A549 (cell line): Measurements from ENCODE around the gene IMPG2. TPM values are rescaled to one million over a fixed set of nuclear protein-coding genes. Genes with fewer than 3 reads are reported as not detected.

Source experiments
- ATAC-seq, 2 experiments: fragments of 200-7000 bp in 1 of 2; fragments of >200 bp in 1 of 2; cut with Nextera tagmentation in 1 of 2; cut with Tn5 transposase in 1 of 2; 3 replicates each; pipeline versions ENCODE4 v1.8.0 to v1.9.1; 2018 to 2020; ENCODE audit warnings: mild to moderate bottlenecking in 1 of 2, moderate library complexity in 1 of 2
- CTCF ChIA-PET: fragments of 300-600 bp; sonication (Branson Sonifier 250); formaldehyde crosslinking; extraction: SDS; loops from one replicate; lab custom pipeline; 2021; ENCODE audit warnings: antibody characterized with exemption, inconsistent platforms; lab: Yijun Ruan, JAX
- POLR2A ChIA-PET: fragments of 350-600 bp; formaldehyde crosslinking; extraction: SDS; loops from one replicate; lab custom pipeline; 2021; ENCODE audit warnings: antibody characterized with exemption, inconsistent platforms; lab: Yijun Ruan, JAX
- DNase-seq, 2 experiments: peaks; one replicate each; pipeline versions ENCODE4 v3.0.0 to v3.0.0-alpha.2; 2011 to 2016; ENCODE audit warnings: low read depth in 1 of 2, low spot score in 1 of 2
- FAIRE-seq: peaks from 2 replicates; lab custom pipeline; 2011; peaks lifted over from hg19 to GRCh38; lab: Jason Lieb, UNC
- H3K27ac ChIP-seq, 2 experiments: fragments of >200 bp; sonication (Bioruptor Twin); formaldehyde crosslinking; 3 replicates each; pipeline ENCODE4 v1.5.1; 2016 to 2017
- H3K4me1 ChIP-seq: fragments of >200 bp; sonication (Bioruptor Twin); formaldehyde crosslinking; 3 replicates; pipeline ENCODE4 v1.6.1; 2016
- H3K4me2 ChIP-seq: fragments of >200 bp; sonication (Bioruptor Twin); formaldehyde crosslinking; 3 replicates; pipeline ENCODE4 v1.6.1; 2016
- H3K4me3 ChIP-seq: fragments of >200 bp; sonication (Bioruptor Twin); formaldehyde crosslinking; 3 replicates; pipeline ENCODE4 v1.5.1; 2016
- H3K9me3 ChIP-seq: fragments of >200 bp; sonication (Bioruptor Twin); formaldehyde crosslinking; 3 replicates; pipeline ENCODE4 v1.6.1; 2016
- CBX2 ChIP-seq: fragments of 200-600 bp; sonication (generic); IDR thresholded peaks from 2 replicates; pipeline ENCODE4 v1.6.1; 2016; ENCODE audit warnings: low read depth, mild to moderate bottlenecking, borderline replicate concordance
- CHD2 ChIP-seq: fragments of 150-350 bp; IDR thresholded peaks from 2 replicates; pipeline ENCODE4 v1.6.1; 2014; ENCODE audit warnings: low read length; ENCODE audit not compliant: partially characterized antibody
- CHD4 ChIP-seq: fragments of 200-600 bp; sonication (generic); IDR thresholded peaks from 2 replicates; pipeline ENCODE4 v1.6.1; 2016; ENCODE audit warnings: antibody characterized with exemption, mild to moderate bottlenecking, borderline replicate concordance
- CTCF ChIP-seq: fragments of >200 bp; sonication (Bioruptor Twin); formaldehyde crosslinking; IDR thresholded peaks from 3 replicates; pipeline ENCODE4 v1.5.1; 2016
- EHF ChIP-seq: fragments of 250-450 bp; sonication (Bioruptor Pico); IDR thresholded peaks from 2 replicates; pipeline ENCODE4 v1.5.0; 2020; ENCODE audit warnings: mild to moderate bottlenecking
- FOSL2 ChIP-seq, 2 experiments: fragments of 450-650 bp in 1 of 2; fragments of >200 bp in 1 of 2; sonication (Bioruptor Twin) in 1 of 2; formaldehyde crosslinking; IDR thresholded peaks; 2 replicates each; pipeline versions ENCODE4 v1.5.0 to v1.6.1; 2016 to 2020; ENCODE audit warnings: mild to moderate bottlenecking in 1 of 2, moderate library complexity in 1 of 2
- GATA3 ChIP-seq: IDR thresholded peaks from 2 replicates; pipeline ENCODE4 v1.6.1; 2012; ENCODE audit warnings: borderline replicate concordance
- HOXB13 ChIP-seq: fragments of 250-450 bp; sonication (Bioruptor Pico); IDR thresholded peaks from 2 replicates; pipeline ENCODE4 v1.5.0; 2020; ENCODE audit warnings: low read depth, mild to moderate bottlenecking, moderate library complexity
- JUN ChIP-seq, 2 experiments: fragments of >200 bp; sonication (Bioruptor Twin); formaldehyde crosslinking; IDR thresholded peaks; 2 replicates in 1 of 2; 3 replicates in 1 of 2; pipeline ENCODE4 v1.6.1; 2016 to 2017
- JUNB ChIP-seq: fragments of >200 bp; sonication (Bioruptor Twin); formaldehyde crosslinking; IDR thresholded peaks from 2 replicates; pipeline ENCODE4 v1.6.1; 2016
- KDM5A ChIP-seq: fragments of 200-600 bp; sonication (generic); IDR thresholded peaks from 2 replicates; pipeline ENCODE4 v1.6.1; 2016; ENCODE audit warnings: antibody characterized with exemption, mild to moderate bottlenecking
- MAZ ChIP-seq: fragments of 150-350 bp; IDR thresholded peaks from 2 replicates; pipeline ENCODE4 v1.6.1; 2014; ENCODE audit warnings: antibody characterized with exemption, low read depth, low read length, borderline replicate concordance
- MYC ChIP-seq: IDR thresholded peaks from 2 replicates; pipeline ENCODE4 v1.6.1; 2012; ENCODE audit warnings: mild to moderate bottlenecking, inconsistent platforms, low read length, improper control_type of control experiment, borderline replicate concordance
- NFE2L2 ChIP-seq: fragments of 150-350 bp; conservative IDR thresholded peaks from 2 replicates; pipeline ENCODE4 v1.6.1; 2014; ENCODE audit warnings: low read length
- NPAS2 ChIP-seq: fragments of 250-450 bp; sonication (Bioruptor Pico); IDR thresholded peaks from 2 replicates; pipeline ENCODE4 v1.8.0; 2022; ENCODE audit warnings: mild to moderate bottlenecking, moderate library complexity, borderline replicate concordance
- POLR2A ChIP-seq: IDR thresholded peaks from 2 replicates; pipeline ENCODE4 v1.6.1; 2012; ENCODE audit warnings: mild to moderate bottlenecking, low read length
- RARB ChIP-seq: fragments of 250-450 bp; sonication (Bioruptor Pico); IDR thresholded peaks from 2 replicates; pipeline ENCODE4 v1.8.0; 2021; ENCODE audit warnings: mild to moderate bottlenecking, moderate library complexity
- RCOR1 ChIP-seq: fragments of 150-350 bp; IDR thresholded peaks from 2 replicates; pipeline ENCODE4 v1.6.1; 2014; ENCODE audit warnings: antibody characterized with exemption, low read length, low read depth
- REST ChIP-seq: fragments of 200-600 bp; sonication (generic); IDR thresholded peaks from 2 replicates; pipeline ENCODE4 v1.6.1; 2016; ENCODE audit warnings: antibody characterized with exemption, mild to moderate bottlenecking, moderate library complexity
- RFX5 ChIP-seq: fragments of 450-650 bp; IDR thresholded peaks from 2 replicates; pipeline ENCODE4 v1.7.1; 2014; ENCODE audit warnings: antibody characterized with exemption, mild to moderate bottlenecking, moderate library complexity
- RNF2 ChIP-seq: fragments of 200-600 bp; sonication (generic); IDR thresholded peaks from 2 replicates; pipeline ENCODE4 v1.6.1; 2016; ENCODE audit warnings: low read depth, mild to moderate bottlenecking, antibody characterized with exemption, moderate library complexity, borderline replicate concordance
- SREBF2 ChIP-seq: fragments of 450-650 bp; IDR thresholded peaks from 2 replicates; pipeline ENCODE4 v1.6.1; 2014; ENCODE audit warnings: mild to moderate bottlenecking, moderate library complexity
- TP53 ChIP-seq: fragments of 250-450 bp; sonication (Bioruptor Pico); IDR thresholded peaks from 2 replicates; pipeline ENCODE4 v1.5.0; 2021; ENCODE audit warnings: mild to moderate bottlenecking, moderate library complexity
- ZNF302 ChIP-seq: fragments of 250-450 bp; sonication (Bioruptor Pico); IDR thresholded peaks from 2 replicates; pipeline ENCODE4 v1.9.0; 2021; ENCODE audit warnings: inconsistent platforms, mild to moderate bottlenecking, moderate library complexity
- ZSCAN20 ChIP-seq: fragments of 250-450 bp; sonication (Bioruptor Pico); IDR thresholded peaks from 2 replicates; pipeline ENCODE4 v1.8.0; 2022; ENCODE audit warnings: mild to moderate bottlenecking, moderate library complexity
- polyA plus RNA-seq, 4 experiments: library from polyadenylated mRNA; depleted of rRNA in 3 of 4; stranded (reverse); fragments of >200 nt; fragmentation: RNase III in 1 of 4; extraction: RNeasy Plus Mini Kit Qiagen cat#74134 plus additional on column Dnase treatment in 1 of 4; gene quantifications; 2 replicates in 3 of 4; 3 replicates in 1 of 4; pipeline ENCODE4 v1.2.3, GENCODE V29; 2011 to 2017
- TF ChIP-seq, protein P1 (sequence below): fragments of 450-650 bp; IDR thresholded peaks from 2 replicates; pipeline ENCODE4 v1.6.1; 2014; ENCODE audit warnings: antibody characterized with exemption
- TF ChIP-seq, protein P2 (sequence below): fragments of 150-350 bp; IDR thresholded peaks from 2 replicates; pipeline ENCODE4 v1.6.1; 2014; ENCODE audit warnings: low read depth, mild to moderate bottlenecking, low read length
- TF ChIP-seq, protein P3 (sequence below): fragments of 250-450 bp; sonication (Bioruptor Pico); IDR thresholded peaks from 2 replicates; pipeline ENCODE4 v1.5.0; 2020; ENCODE audit warnings: low read depth, mild to moderate bottlenecking, moderate library complexity

The IMPG2 gene
- polyA plus RNA-seq, 2 of the 4 experiments (the other 2 are of a cell fraction): 0.03 to 0.05 TPM

- DNase-seq (no peak), FAIRE-seq (no peak), ATAC-seq (no peak)
- ChIA-PET CTCF (no interaction called here), POLR2A (no interaction called here)
- Histone ChIP-seq H3K4me3 (no peak overlapping the region), H3K4me2 (no peak overlapping the region), H3K4me1 (no peaks in the 10 kb centered on the region), H3K27ac (no peak overlapping the region), H3K9me3 (no peaks in the 10 kb centered on the region)
- TF ChIP-seq JUNB: no peak
- TF ChIP-seq SREBF2: no peak
- no peak for TF ChIP-seq CHD2
- TF ChIP-seq GATA3: no peak
- TF ChIP-seq JUN (IDR thresholded peaks at IDR 0.05): no peak
- no peak for TF ChIP-seq CBX2
- TF ChIP-seq ZNF302: no peak
- no peak for TF ChIP-seq TP53 (CRISPR knock-in tag)
- TF ChIP-seq CTCF: no peak
- TF ChIP-seq RFX5: no peak
- TF ChIP-seq FOSL2 (IDR thresholded peaks at IDR 0.05): no peak
- no peak for TF ChIP-seq FOSL2 (CRISPR knock-in tag; IDR thresholded peaks at IDR 0.05)
These were observed 57.8 kb downstream of the IMPG2 start for GRCh38 chr3:101262393-101263240.

DNA sequence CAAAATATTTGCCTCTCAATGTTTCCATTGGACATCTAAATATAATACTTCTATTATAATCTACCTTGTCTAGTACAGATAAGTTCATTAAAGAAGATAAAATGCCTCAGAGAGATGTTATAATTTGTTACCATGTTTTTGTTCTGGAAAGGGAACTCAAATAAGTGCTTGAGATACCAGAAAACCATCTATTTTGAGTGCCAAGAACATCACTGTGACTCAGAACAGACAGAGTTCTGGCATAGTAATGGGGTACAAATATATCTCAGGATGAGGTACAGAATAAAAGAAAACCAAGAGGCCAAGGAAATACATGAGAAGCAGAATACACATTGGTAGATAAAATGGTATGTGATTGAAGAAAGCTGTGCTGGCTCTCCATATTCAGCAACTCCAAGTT lies 58.9 kb downstream of the IMPG2 start:
- ATAC-seq (no peak), DNase-seq (no peak), FAIRE-seq (peak; percentile 39)
- no peak overlapping the region for H3K4me3 ChIP-seq
- H3K9me3 ChIP-seq: no peaks in the 10 kb centered on the region
- POLR2A ChIA-PET: no interaction called here
- TF ChIP-seq NPAS2 (no peak), EHF (CRISPR knock-in tag) (no peak), ZSCAN20 (CRISPR knock-in tag) (no peak), KDM5A (no peak), RNF2 (no peak), RFX5 (no peak), CHD4 (no peak), MYC (no peak), HOXB13 (CRISPR knock-in tag) (no peak), NFE2L2 (no peak), CHD2 (no peak), RARB (CRISPR knock-in tag) (no peak), RCOR1 (no peak), MAZ (no peak), POLR2A (no peak), REST (no peak), JUNB (no peak)
- TF ChIP-seq, protein P1, sequence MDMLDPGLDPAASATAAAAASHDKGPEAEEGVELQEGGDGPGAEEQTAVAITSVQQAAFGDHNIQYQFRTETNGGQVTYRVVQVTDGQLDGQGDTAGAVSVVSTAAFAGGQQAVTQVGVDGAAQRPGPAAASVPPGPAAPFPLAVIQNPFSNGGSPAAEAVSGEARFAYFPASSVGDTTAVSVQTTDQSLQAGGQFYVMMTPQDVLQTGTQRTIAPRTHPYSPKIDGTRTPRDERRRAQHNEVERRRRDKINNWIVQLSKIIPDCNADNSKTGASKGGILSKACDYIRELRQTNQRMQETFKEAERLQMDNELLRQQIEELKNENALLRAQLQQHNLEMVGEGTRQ: no peak
- TF ChIP-seq, protein P2, sequence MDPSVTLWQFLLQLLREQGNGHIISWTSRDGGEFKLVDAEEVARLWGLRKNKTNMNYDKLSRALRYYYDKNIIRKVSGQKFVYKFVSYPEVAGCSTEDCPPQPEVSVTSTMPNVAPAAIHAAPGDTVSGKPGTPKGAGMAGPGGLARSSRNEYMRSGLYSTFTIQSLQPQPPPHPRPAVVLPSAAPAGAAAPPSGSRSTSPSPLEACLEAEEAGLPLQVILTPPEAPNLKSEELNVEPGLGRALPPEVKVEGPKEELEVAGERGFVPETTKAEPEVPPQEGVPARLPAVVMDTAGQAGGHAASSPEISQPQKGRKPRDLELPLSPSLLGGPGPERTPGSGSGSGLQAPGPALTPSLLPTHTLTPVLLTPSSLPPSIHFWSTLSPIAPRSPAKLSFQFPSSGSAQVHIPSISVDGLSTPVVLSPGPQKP: no peak
- TF ChIP-seq, protein P3, sequence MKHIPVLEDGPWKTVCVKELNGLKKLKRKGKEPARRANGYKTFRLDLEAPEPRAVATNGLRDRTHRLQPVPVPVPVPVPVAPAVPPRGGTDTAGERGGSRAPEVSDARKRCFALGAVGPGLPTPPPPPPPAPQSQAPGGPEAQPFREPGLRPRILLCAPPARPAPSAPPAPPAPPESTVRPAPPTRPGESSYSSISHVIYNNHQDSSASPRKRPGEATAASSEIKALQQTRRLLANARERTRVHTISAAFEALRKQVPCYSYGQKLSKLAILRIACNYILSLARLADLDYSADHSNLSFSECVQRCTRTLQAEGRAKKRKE (CRISPR knock-in tag): no peak
- TF ChIP-seq, all 56 proteins: peak for 0
- CTCF ChIA-PET: no interaction called here
- no peak overlapping the region for H3K27ac ChIP-seq
- H3K4me1 ChIP-seq: no peaks in the 10 kb centered on the region
- H3K4me2 ChIP-seq: no peak overlapping the region
